ENCODE results near the gene ACACB.

The ACACB gene

DNA sequence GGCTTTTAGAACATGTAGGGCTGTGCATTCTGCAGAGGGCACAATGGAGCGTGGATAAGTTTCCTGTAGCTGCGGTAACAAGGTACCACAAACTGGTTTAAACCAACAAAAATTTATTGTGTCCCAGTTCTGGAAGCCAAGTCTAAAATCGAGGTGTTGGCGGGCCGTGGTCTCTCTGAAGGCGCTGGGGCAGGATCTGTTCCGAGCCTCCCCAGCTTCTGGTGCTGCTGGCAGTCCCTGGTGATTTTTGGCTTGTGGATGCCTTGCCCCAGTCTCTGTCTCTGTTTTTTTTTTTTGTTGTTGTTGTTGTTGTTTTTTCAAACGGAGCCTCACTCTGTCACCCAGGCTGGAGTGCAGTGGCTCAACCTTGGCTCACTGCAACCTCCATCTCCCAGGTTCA, 77.5 kb downstream of the ACACB start:
- no peak for DNase-seq (ENCODE audit: extremely low read depth, insufficient read length)
- TF ChIP-seq, protein P1, sequence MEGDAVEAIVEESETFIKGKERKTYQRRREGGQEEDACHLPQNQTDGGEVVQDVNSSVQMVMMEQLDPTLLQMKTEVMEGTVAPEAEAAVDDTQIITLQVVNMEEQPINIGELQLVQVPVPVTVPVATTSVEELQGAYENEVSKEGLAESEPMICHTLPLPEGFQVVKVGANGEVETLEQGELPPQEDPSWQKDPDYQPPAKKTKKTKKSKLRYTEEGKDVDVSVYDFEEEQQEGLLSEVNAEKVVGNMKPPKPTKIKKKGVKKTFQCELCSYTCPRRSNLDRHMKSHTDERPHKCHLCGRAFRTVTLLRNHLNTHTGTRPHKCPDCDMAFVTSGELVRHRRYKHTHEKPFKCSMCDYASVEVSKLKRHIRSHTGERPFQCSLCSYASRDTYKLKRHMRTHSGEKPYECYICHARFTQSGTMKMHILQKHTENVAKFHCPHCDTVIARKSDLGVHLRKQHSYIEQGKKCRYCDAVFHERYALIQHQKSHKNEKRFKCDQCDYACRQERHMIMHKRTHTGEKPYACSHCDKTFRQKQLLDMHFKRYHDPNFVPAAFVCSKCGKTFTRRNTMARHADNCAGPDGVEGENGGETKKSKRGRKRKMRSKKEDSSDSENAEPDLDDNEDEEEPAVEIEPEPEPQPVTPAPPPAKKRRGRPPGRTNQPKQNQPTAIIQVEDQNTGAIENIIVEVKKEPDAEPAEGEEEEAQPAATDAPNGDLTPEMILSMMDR (IDR thresholded peaks at IDR 0.05; ENCODE audit: insufficient read depth, low read length, poor library complexity, severe bottlenecking): no peak
- Histone ChIP-seq H3K36me3 (ENCODE audit: control insufficient read depth, insufficient read depth, low read length) (no peaks in the 10 kb centered on the region), H3K4me3 (replicated peaks; ENCODE audit: low read depth, low read length) (no peak overlapping the region), H3K27me3 (replicated peaks; ENCODE audit: control insufficient read depth, insufficient read depth, low read length) (no peaks in the 10 kb centered on the region)

DNA sequence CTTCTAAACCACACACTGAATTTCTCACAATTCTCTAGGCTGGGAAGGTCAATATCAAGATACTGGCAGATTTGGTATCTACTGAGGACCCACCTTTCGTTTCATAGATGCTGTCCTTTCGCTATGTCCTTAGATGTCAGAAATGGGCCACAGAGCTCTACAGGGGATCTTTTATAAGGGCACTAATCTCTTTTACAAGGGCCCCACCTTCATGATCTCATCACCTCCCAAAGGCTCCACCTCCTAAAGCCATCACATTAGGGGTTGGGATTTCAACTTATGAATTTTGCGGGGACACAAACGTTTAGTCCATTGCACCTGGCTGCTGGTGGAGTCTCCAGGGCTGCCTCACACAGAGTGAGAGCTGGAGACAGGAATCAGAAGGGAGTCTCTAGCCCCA, 79.9 kb downstream of the ACACB start:
- no peaks in the 10 kb centered on the region for H3K36me3 ChIP-seq (ENCODE audit: control insufficient read depth, insufficient read depth, low read length)
- TF ChIP-seq, protein P1 (IDR thresholded peaks at IDR 0.05; ENCODE audit: insufficient read depth, low read length, poor library complexity, severe bottlenecking): no peak
- H3K4me3 ChIP-seq (replicated peaks; ENCODE audit: low read depth, low read length): no peak overlapping the region
- no peak for DNase-seq (ENCODE audit: extremely low read depth, insufficient read length)
- no peaks in the 10 kb centered on the region for H3K27me3 ChIP-seq (replicated peaks; ENCODE audit: control insufficient read depth, insufficient read depth, low read length)

DNA sequence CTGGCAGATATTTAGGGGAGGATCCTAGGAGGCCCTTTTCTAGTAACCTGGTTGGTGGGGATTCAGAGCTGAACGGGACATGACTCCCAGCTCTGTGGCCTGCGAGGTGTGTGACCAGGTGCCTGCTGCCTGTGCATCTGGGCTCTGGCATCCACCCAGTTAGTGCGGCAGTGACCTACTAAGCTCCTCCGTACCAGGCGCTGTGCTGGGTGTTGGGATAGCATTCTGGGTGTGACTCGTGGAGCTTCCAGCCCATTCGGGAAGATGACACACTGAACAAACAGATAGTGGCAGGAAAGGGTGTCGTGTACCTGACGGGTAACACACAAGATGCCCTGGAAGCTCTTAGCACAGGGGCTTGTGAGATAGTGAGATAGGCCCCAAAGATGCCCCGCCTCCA, 80.9 kb downstream of the ACACB start:
- TF ChIP-seq, protein P1 (IDR thresholded peaks at IDR 0.05; ENCODE audit: insufficient read depth, low read length, poor library complexity, severe bottlenecking): no peak
- no peak for DNase-seq (ENCODE audit: extremely low read depth, insufficient read length)
- no peaks in the 10 kb centered on the region for H3K36me3 ChIP-seq (ENCODE audit: control insufficient read depth, insufficient read depth, low read length)
- H3K4me3 ChIP-seq (replicated peaks; ENCODE audit: low read depth, low read length): no peak overlapping the region
- H3K27me3 ChIP-seq (replicated peaks; ENCODE audit: control insufficient read depth, insufficient read depth, low read length): no peaks in the 10 kb centered on the region

DNA sequence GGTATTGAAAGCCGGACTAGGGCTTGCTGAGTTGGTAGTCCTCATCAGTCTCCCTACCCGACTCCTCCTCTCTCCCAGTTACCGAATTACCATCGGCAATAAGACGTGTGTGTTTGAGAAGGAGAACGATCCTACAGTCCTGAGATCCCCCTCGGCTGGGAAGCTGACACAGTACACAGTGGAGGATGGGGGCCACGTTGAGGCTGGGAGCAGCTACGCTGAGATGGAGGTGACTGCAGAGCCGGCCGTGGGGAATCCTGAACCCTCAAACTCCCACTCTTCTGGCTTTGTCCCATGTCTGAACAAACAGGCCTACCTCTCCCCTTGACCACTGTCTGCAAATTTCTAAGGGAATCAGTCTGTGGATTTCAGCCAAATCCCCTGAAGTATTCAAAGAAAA, 82.9 kb downstream of the ACACB start:
- no peak overlapping the region for H3K4me3 ChIP-seq (replicated peaks; ENCODE audit: low read depth, low read length)
- no peaks in the 10 kb centered on the region for H3K27me3 ChIP-seq (replicated peaks; ENCODE audit: control insufficient read depth, insufficient read depth, low read length)
- TF ChIP-seq, protein P1 (IDR thresholded peaks at IDR 0.05; ENCODE audit: insufficient read depth, low read length, poor library complexity, severe bottlenecking): no peak
- H3K36me3 ChIP-seq (ENCODE audit: control insufficient read depth, insufficient read depth, low read length): no peaks in the 10 kb centered on the region
- DNase-seq (ENCODE audit: extremely low read depth, insufficient read length): no peak

DNA sequence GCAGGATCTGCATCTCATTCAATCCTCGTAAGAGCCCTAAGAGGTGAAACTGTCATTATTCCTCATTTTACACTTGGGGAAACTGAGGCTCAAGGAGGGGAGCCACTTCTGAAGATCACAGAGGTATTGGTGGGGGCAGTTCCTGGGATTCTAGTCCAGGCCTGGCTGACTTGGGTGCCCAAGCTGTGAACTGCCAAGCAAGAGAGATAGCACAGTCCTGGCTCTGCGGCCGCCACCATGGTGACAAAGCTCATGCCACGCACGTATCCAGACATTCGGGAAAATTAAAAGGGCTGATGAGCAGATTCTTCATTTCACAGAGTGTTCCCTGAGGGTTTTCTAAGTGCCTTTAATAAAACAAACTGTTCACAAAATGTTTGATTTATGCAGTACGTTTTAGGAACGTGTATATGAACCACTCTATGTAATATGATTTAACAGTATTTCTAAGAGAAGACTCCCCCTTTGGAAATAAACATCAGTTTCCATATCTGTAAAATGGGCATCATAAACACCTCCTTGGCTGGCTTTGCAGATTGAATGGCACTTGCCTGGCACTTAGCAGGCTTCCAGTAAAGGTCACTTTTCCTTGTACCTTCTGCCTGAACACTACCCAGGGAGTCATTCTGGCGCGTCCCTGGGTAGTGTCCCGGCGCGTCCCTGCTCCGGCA, 84.6 kb downstream of the ACACB start:
- TF ChIP-seq, protein P1 (IDR thresholded peaks at IDR 0.05; ENCODE audit: insufficient read depth, low read length, poor library complexity, severe bottlenecking): no peak
- H3K4me3 ChIP-seq (replicated peaks; ENCODE audit: low read depth, low read length): no peak overlapping the region
- no peaks in the 10 kb centered on the region for H3K36me3 ChIP-seq (ENCODE audit: control insufficient read depth, insufficient read depth, low read length)
- H3K27me3 ChIP-seq (replicated peaks; ENCODE audit: control insufficient read depth, insufficient read depth, low read length): no peaks in the 10 kb centered on the region
- no peak for DNase-seq (ENCODE audit: extremely low read depth, insufficient read length)

GRCh38 chr12:109201496-109201885, 85.1 kb downstream of the ACACB start:
- Histone ChIP-seq H3K36me3 (ENCODE audit: control insufficient read depth, insufficient read depth, low read length) (no peaks in the 10 kb centered on the region), H3K27me3 (replicated peaks; ENCODE audit: control insufficient read depth, insufficient read depth, low read length) (no peaks in the 10 kb centered on the region), H3K4me3 (replicated peaks; ENCODE audit: low read depth, low read length) (no peak overlapping the region)
- TF ChIP-seq, protein P1 (IDR thresholded peaks at IDR 0.05; ENCODE audit: insufficient read depth, low read length, poor library complexity, severe bottlenecking): no peak
- no peak for DNase-seq (ENCODE audit: extremely low read depth, insufficient read length)

All from GM06990 (cell line).